Fibroblast of lung (primary cell): ENCODE measurements around the gene HES3. TPM values are rescaled to one million over a fixed set of nuclear protein-coding genes. Genes with fewer than 3 reads are reported as not detected.

Source experiments
- DNase-seq, 2 donors: peaks; one replicate each; pipeline versions ENCODE4 v3.0.0 to v3.0.0-alpha.2; 2010; ENCODE audit warnings: low read depth in 2 of 2
- H2AFZ ChIP-seq: 2 replicates; pipeline ENCODE4 v1.5.1; 2012; ENCODE audit warnings: low read length, control low read depth, inconsistent platforms
- H3K27ac ChIP-seq: 2 replicates; pipeline ENCODE4 v1.5.1; 2011; ENCODE audit warnings: low read length, control low read depth; ENCODE audit not compliant: insufficient read depth
- H3K27me3 ChIP-seq: 2 replicates; pipeline ENCODE4 v1.5.1; 2011; ENCODE audit warnings: mild to moderate bottlenecking, low read length; ENCODE audit not compliant: control insufficient read depth, insufficient read depth
- H3K36me3 ChIP-seq: 2 replicates; pipeline ENCODE4 v1.5.1; 2011; ENCODE audit warnings: low read length; ENCODE audit not compliant: control insufficient read depth, insufficient read depth
- H3K4me1 ChIP-seq: 2 replicates; pipeline ENCODE4 v1.5.1; 2011; ENCODE audit warnings: low read length; ENCODE audit not compliant: control insufficient read depth, insufficient read depth; ENCODE audit errors: extremely low read depth
- H3K4me2 ChIP-seq: 2 replicates; pipeline ENCODE4 v1.5.1; 2011; ENCODE audit warnings: low read length, control low read depth; ENCODE audit not compliant: insufficient read depth; ENCODE audit errors: extremely low read depth
- H3K4me3 ChIP-seq, 4 experiments: fragments of 200-600 bp in 1 of 4; sonication (generic) in 1 of 4; replicated peaks in 1 of 4; 2 replicates each; pipeline ENCODE4 v1.5.1; 2011 to 2016; ENCODE audit warnings: low read length in 4 of 4, low read depth in 3 of 4, mild to moderate bottlenecking in 3 of 4, control low read depth in 2 of 4, inconsistent platforms in 1 of 4, mixed read lengths in 1 of 4; ENCODE audit not compliant: insufficient read depth in 1 of 4; ENCODE audit errors: control extremely low read depth in 1 of 4
- H3K79me2 ChIP-seq: 2 replicates; pipeline ENCODE4 v1.5.1; 2012; ENCODE audit warnings: mild to moderate bottlenecking, low read length, inconsistent platforms; ENCODE audit not compliant: control insufficient read depth, insufficient read depth
- H3K9ac ChIP-seq: 2 replicates; pipeline ENCODE4 v1.5.1; 2011; ENCODE audit warnings: mild to moderate bottlenecking, low read length, control low read depth; ENCODE audit not compliant: insufficient read depth
- H3K9me3 ChIP-seq: 2 replicates; pipeline ENCODE4 v1.5.1; 2012; ENCODE audit warnings: low read depth, low read length; ENCODE audit not compliant: control insufficient read depth, insufficient read depth
- H4K20me1 ChIP-seq: 2 replicates; pipeline ENCODE4 v1.5.1; 2011; ENCODE audit warnings: low read length; ENCODE audit not compliant: control insufficient read depth, insufficient read depth; ENCODE audit errors: extremely low read depth
- CTCF ChIP-seq, 2 donors: IDR thresholded peaks in 1 of 2; conservative IDR thresholded peaks in 1 of 2; 1 replicate in 1 of 2; 2 replicates in 1 of 2; pipeline ENCODE4 v1.5.1; 2011 to 2012; ENCODE audit warnings: low read length in 2 of 2, control low read depth in 1 of 2, inconsistent platforms in 1 of 2, low read depth in 1 of 2, mild to moderate bottlenecking in 1 of 2
- EZH2 ChIP-seq: IDR thresholded peaks from 2 replicates; pipeline ENCODE4 v1.5.1; 2012; ENCODE audit warnings: low read length, control low read depth, mild to moderate bottlenecking; ENCODE audit errors: missing control alignments
- polyA plus RNA-seq, 2 donors: library from polyadenylated mRNA; depleted of rRNA in 1 of 2; stranded (reverse) in 1 of 2; unstranded in 1 of 2; fragments of >200 nt; gene quantifications; 2 replicates each; pipeline ENCODE4 v1.2.1, GENCODE V29; 2011 to 2012; ENCODE audit warnings: missing spikeins in 1 of 2
- total RNA-seq: library from RNA; depleted of rRNA; stranded (reverse); fragments of >200 nt; gene quantifications from 2 replicates; pipeline ENCODE4 v1.2.1, GENCODE V29; 2014

HES3 gene
- total and polyA plus RNA-seq, 2 donors (not counting 1 experiment from before 2014, with no cell fraction given), result not detected

- Histone ChIP-seq H3K36me3 (no peaks in the 10 kb centered on the region), H3K27me3 (no peaks in the 10 kb centered on the region), H3K4me1 (peaks cover 8% of the 10 kb centered on the region), H3K27ac (no peak overlapping the region), H3K9me3 (no peaks in the 10 kb centered on the region), H4K20me1 (no peaks in the 10 kb centered on the region), H3K4me2 (no peak overlapping the region), H3K79me2 (no peaks in the 10 kb centered on the region), H2AFZ (no peak overlapping the region), H3K9ac (no peak overlapping the region), H3K4me3 (no peak overlapping the region)
- TF ChIP-seq EZH2, result no peak
- no peak for TF ChIP-seq CTCF (conservative IDR thresholded peaks at IDR 0.05 in 1 of 2, IDR thresholded peaks at IDR 0.05 in 1 of 2; ENCODE audit: low read depth in 1 of 2, low read length in 2 of 2)
- no peak for DNase-seq
Measured at GRCh38 chr1:6258675-6259074, 14.7 kb downstream of the HES3 start.

GRCh38 chr1:6259491-6260362 lies 15.7 kb downstream of the HES3 start:
- no peaks in the 10 kb centered on the region for H3K27me3 ChIP-seq
- H3K9ac ChIP-seq, result no peak overlapping the region
- H3K27ac ChIP-seq, result no peak overlapping the region
- peak; percentile 71 to 81 for DNase-seq
- no peaks in the 10 kb centered on the region for H3K79me2 ChIP-seq
- H3K4me2 ChIP-seq, result peak overlapping the region; percentile 40
- H3K36me3 ChIP-seq, result no peaks in the 10 kb centered on the region
- no peaks in the 10 kb centered on the region for H3K9me3 ChIP-seq
- H3K4me1 ChIP-seq, result peaks cover 13% of the 10 kb centered on the region
- H4K20me1 ChIP-seq, result no peaks in the 10 kb centered on the region
- no peak overlapping the region for H2AFZ ChIP-seq
- no peak for TF ChIP-seq CTCF (conservative IDR thresholded peaks at IDR 0.05 in 1 of 2, IDR thresholded peaks at IDR 0.05 in 1 of 2; ENCODE audit: low read depth in 1 of 2, low read length in 2 of 2)
- no peak for TF ChIP-seq EZH2
- peak overlapping the region in 3 of 4 experiments; percentile 23 to 75 (median 71) for H3K4me3 ChIP-seq

- peak in 1 of 2 donors; percentile 5 for TF ChIP-seq CTCF (conservative IDR thresholded peaks at IDR 0.05 in 1 of 2, IDR thresholded peaks at IDR 0.05 in 1 of 2; ENCODE audit: low read depth in 1 of 2, low read length in 2 of 2)
- no peak for TF ChIP-seq EZH2
- Histone ChIP-seq H3K9ac (peak overlapping the region; percentile 37), H3K4me3 (peak overlapping the region; percentile 34 to 75 (median 62)), H3K79me2 (no peaks in the 10 kb centered on the region), H4K20me1 (no peaks in the 10 kb centered on the region), H3K27me3 (no peaks in the 10 kb centered on the region), H3K9me3 (no peaks in the 10 kb centered on the region), H3K4me2 (peak overlapping the region; percentile 75), H2AFZ (no peak overlapping the region), H3K4me1 (peaks cover 13% of the 10 kb centered on the region), H3K27ac (no peak overlapping the region), H3K36me3 (no peaks in the 10 kb centered on the region)
- no peak for DNase-seq
Measured at GRCh38 chr1:6260433-6260934, 16.5 kb downstream of the HES3 start.
